HCT116 (cell line): Measurements from ENCODE around the gene ABHD17C. TPM values are rescaled to one million over a fixed set of nuclear protein-coding genes. Genes with fewer than 3 reads are reported as not detected.

ENCODE experiments used
- ATAC-seq: fragments of 200-7000 bp; cut with Tn5 transposase; 2 replicates; pipeline ENCODE4 v1.9.1; 2020; ENCODE audit warnings: mild to moderate bottlenecking, moderate library complexity
- BruUV-seq: library from RNA; stranded (reverse); fragments of 400-500 nt; replicated peaks from 2 replicates; lab custom pipeline; 2021; lab: Mats Ljungman, UMichigan
- CTCF ChIA-PET: fragments of 300-600 bp; sonication (Branson Sonifier 250); formaldehyde crosslinking; loops from one replicate; lab custom pipeline; 2021; ENCODE audit warnings: antibody characterized with exemption; lab: Charles Lee
- POLR2A ChIA-PET: fragments of 300-600, 350-600 bp; sonication (Branson Sonifier 250); formaldehyde crosslinking; loops from one replicate; lab custom pipeline; 2021; ENCODE audit warnings: antibody characterized with exemption; lab: Charles Lee
- RAD21 ChIA-PET, 2 experiments: fragments of 300-600 bp; sonication (Branson Sonifier 250); formaldehyde crosslinking; loops; one replicate each; lab custom pipeline; 2023; ENCODE audit warnings: low total read pairs in 2 of 2; ENCODE audit not compliant: uncharacterized antibody in 2 of 2, unreplicated experiment in 2 of 2, low non-redundant PET in 1 of 2; lab: Charles Lee
- DNase-seq: peaks from one replicate; pipeline ENCODE4 v3.0.0-alpha.2; 2010; ENCODE audit warnings: low read depth, low spot score
- H2AFZ ChIP-seq: fragments of 200-600 bp; shearing (Covaris generic), sonication (generic); 2 replicates; pipeline ENCODE4 v1.6.1; 2017; ENCODE audit warnings: low read depth, mixed run types, mixed read lengths, antibody characterized with exemption, low read length; ENCODE audit not compliant: poor library complexity, severe bottlenecking
- H3K27ac ChIP-seq: 2 replicates; pipeline ENCODE4 v1.5.1; 2012; ENCODE audit warnings: low read depth, low read length
- H3K27me3 ChIP-seq: fragments of 200-600 bp; sonication (generic); 2 replicates; pipeline ENCODE4 v1.6.1; 2016; ENCODE audit warnings: mixed run types, low read length, mixed read lengths; ENCODE audit not compliant: insufficient read depth
- H3K36me3 ChIP-seq, 2 experiments: fragments of 200-500 bp in 1 of 2; fragments of 200-600 bp in 1 of 2; sonication (Bioruptor generic) in 1 of 2; sonication (generic) in 1 of 2; 2 replicates each; pipeline versions ENCODE4 v1.5.1 to v1.6.1; 2014 to 2016; ENCODE audit warnings: low read length in 2 of 2, inconsistent platforms in 1 of 2, mixed read lengths in 1 of 2, mixed run types in 1 of 2; ENCODE audit not compliant: insufficient read depth in 2 of 2, control insufficient read depth in 1 of 2
- H3K4me1 ChIP-seq, 2 experiments: fragments of 200-600 bp in 1 of 2; sonication (generic) in 1 of 2; 2 replicates each; pipeline versions ENCODE4 v1.5.1 to v1.6.1; 2012 to 2017; ENCODE audit warnings: low read length in 2 of 2, inconsistent platforms in 1 of 2, mild to moderate bottlenecking in 1 of 2, mixed read lengths in 1 of 2, mixed run types in 1 of 2, moderate library complexity in 1 of 2; ENCODE audit not compliant: insufficient read depth in 2 of 2, control insufficient read depth in 1 of 2
- H3K4me2 ChIP-seq: fragments of 200-600 bp; sonication (generic); 2 replicates; pipeline ENCODE4 v1.6.1; 2017; ENCODE audit warnings: mixed run types, low read length, mixed read lengths
- H3K4me3 ChIP-seq, 2 experiments: fragments of 200-600 bp in 1 of 2; sonication (generic) in 1 of 2; replicated peaks in 1 of 2; 2 replicates each; pipeline ENCODE4 v1.5.1; 2011 to 2016; ENCODE audit warnings: low read length in 2 of 2, control low read depth in 1 of 2, low read depth in 1 of 2, mild to moderate bottlenecking in 1 of 2, mixed read lengths in 1 of 2, mixed run types in 1 of 2
- H3K79me2 ChIP-seq: fragments of 200-600 bp; sonication (generic); 2 replicates; pipeline ENCODE4 v1.6.1; 2017; ENCODE audit warnings: mild to moderate bottlenecking, mixed run types, low read length, moderate library complexity, mixed read lengths; ENCODE audit not compliant: insufficient read depth
- H3K9ac ChIP-seq: fragments of 200-600 bp; sonication (generic); 2 replicates; pipeline ENCODE4 v1.6.1; 2016; ENCODE audit warnings: low read length, mixed read lengths
- H3K9me2 ChIP-seq: fragments of 200-600 bp; sonication (generic), shearing (Covaris generic); 2 replicates; pipeline ENCODE4 v1.6.1; 2017; ENCODE audit warnings: mixed run types, mild to moderate bottlenecking, moderate library complexity; ENCODE audit not compliant: insufficient read depth
- H3K9me3 ChIP-seq, 2 experiments: fragments of 200-500 bp in 1 of 2; fragments of 200-600 bp in 1 of 2; sonication (Bioruptor generic) in 1 of 2; sonication (generic) in 1 of 2; 2 replicates each; pipeline ENCODE4 v1.6.1; 2014 to 2017; ENCODE audit warnings: low read length in 2 of 2, mixed read lengths in 2 of 2, inconsistent platforms in 1 of 2, low read depth in 1 of 2, mild to moderate bottlenecking in 1 of 2, mixed run types in 1 of 2, moderate library complexity in 1 of 2; ENCODE audit not compliant: control insufficient read depth in 1 of 2, insufficient read depth in 1 of 2
- H4K20me1 ChIP-seq: fragments of 200-600 bp; sonication (generic), shearing (Covaris generic); 2 replicates; pipeline ENCODE4 v1.6.1; 2017; ENCODE audit warnings: mixed run types, mild to moderate bottlenecking, moderate library complexity; ENCODE audit not compliant: insufficient read depth
- ATF3 ChIP-seq: IDR thresholded peaks from 2 replicates; pipeline ENCODE4 v1.6.1; 2012
- CBX3 ChIP-seq: IDR thresholded peaks from 2 replicates; pipeline ENCODE4 v1.6.1; 2012; ENCODE audit warnings: low read depth
- CTCF ChIP-seq, 3 experiments: fragments of 200-600 bp in 1 of 3; sonication (generic) in 1 of 3; IDR thresholded peaks in 2 of 3; conservative IDR thresholded peaks in 1 of 3; 2 replicates each; pipeline ENCODE4 v1.5.1; 2012 to 2017; ENCODE audit warnings: low read depth in 2 of 3, low read length in 2 of 3, antibody characterized with exemption in 1 of 3, borderline replicate concordance in 1 of 3, control low read depth in 1 of 3, mild to moderate bottlenecking in 1 of 3, mixed read lengths in 1 of 3, mixed run types in 1 of 3, moderate library complexity in 1 of 3; ENCODE audit not compliant: insufficient read depth in 1 of 3
- EGR1 ChIP-seq: IDR thresholded peaks from 2 replicates; pipeline ENCODE4 v1.6.1; 2012; ENCODE audit warnings: low read depth
- ELF1 ChIP-seq: IDR thresholded peaks from 2 replicates; pipeline ENCODE4 v1.6.1; 2012; ENCODE audit warnings: low read depth, borderline replicate concordance
- EZH2phosphoT487 ChIP-seq: fragments of 200-600 bp; IDR thresholded peaks from 2 replicates; pipeline ENCODE4 v1.6.1; 2018; ENCODE audit warnings: antibody characterized with exemption, borderline replicate concordance
- FOSL1 ChIP-seq: IDR thresholded peaks from 2 replicates; pipeline ENCODE4 v1.6.1; 2012; ENCODE audit warnings: low read depth
- JUND ChIP-seq: IDR thresholded peaks from 2 replicates; pipeline ENCODE4 v1.6.1; 2012
- POLR2A ChIP-seq: IDR thresholded peaks from 2 replicates; pipeline ENCODE4 v1.7.0; 2011; ENCODE audit warnings: borderline replicate concordance; ENCODE audit not compliant: insufficient read depth, insufficient read length; ENCODE audit errors: extremely low read depth
- RAD21 ChIP-seq: IDR thresholded peaks from 2 replicates; pipeline ENCODE4 v1.6.1; 2012; ENCODE audit warnings: low read depth, mild to moderate bottlenecking
- SIN3A ChIP-seq: IDR thresholded peaks from 2 replicates; pipeline ENCODE4 v1.6.1; 2012; ENCODE audit warnings: low read depth
- SRF ChIP-seq: IDR thresholded peaks from 2 replicates; pipeline ENCODE4 v1.6.1; 2012; ENCODE audit warnings: low read depth
- YY1 ChIP-seq: IDR thresholded peaks from 2 replicates; pipeline ENCODE4 v1.6.1; 2011; ENCODE audit warnings: low read length, low read depth, moderate library complexity, mild to moderate bottlenecking; ENCODE audit not compliant: insufficient replicate concordance; ENCODE audit errors: extremely low read depth
- ZBTB33 ChIP-seq: IDR thresholded peaks from 2 replicates; pipeline ENCODE4 v1.6.1; 2011; ENCODE audit warnings: mild to moderate bottlenecking, low read length, moderate library complexity; ENCODE audit not compliant: insufficient replicate concordance; ENCODE audit errors: extremely low read depth
- ZFX ChIP-seq: fragments of 450-650 bp; IDR thresholded peaks from 2 replicates; pipeline ENCODE4 v1.6.1; 2017
- ZNF274 ChIP-seq: fragments of 200-500 bp; sonication (Bioruptor generic); IDR thresholded peaks from 2 replicates; pipeline ENCODE4 v1.6.1; 2014; ENCODE audit warnings: mild to moderate bottlenecking, low read depth, low read length, inconsistent platforms
- intact Hi-C: fragments of 100-400 bp; cut with micrococcal nuclease; formaldehyde crosslinking; loops from 2 replicates; pipeline ENCODE4 v1.10.0; 2022
- total RNA-seq: library from RNA; stranded (reverse); gene quantifications from one replicate; pipeline ENCODE4 v1.2.1, GENCODE V29; 2021; ENCODE audit not compliant: unreplicated experiment

Gene ABHD17C
- total RNA-seq, 1 experiment from 2014 or later = 27.9 TPM

- H3K4me1 ChIP-seq = no peaks in the 10 kb centered on the region
- CTCF ChIA-PET = no interaction called here
- H3K4me2 ChIP-seq = no peak overlapping the region
- intact Hi-C loops = no loop called here
- no peaks in the 10 kb centered on the region for H3K79me2 ChIP-seq
- no peaks in the 10 kb centered on the region for H4K20me1 ChIP-seq
- ATAC-seq = no peak
- no peaks in the 10 kb centered on the region for H3K27me3 ChIP-seq
- H3K36me3 ChIP-seq = no peaks in the 10 kb centered on the region
- no peak for DNase-seq
- no peaks in the 10 kb centered on the region for H3K9me3 ChIP-seq
- BruUV-seq = no TSS peak
- RAD21 ChIA-PET = no interaction called here
- POLR2A ChIA-PET = no interaction called here
- H2AFZ ChIP-seq = no peak overlapping the region
- H3K27ac ChIP-seq = no peak overlapping the region
- H3K4me3 ChIP-seq = no peak overlapping the region
- TF ChIP-seq EGR1 (no peak), CBX3 (no peak), EZH2phosphoT487 (no peak), JUND (no peak), POLR2A (no peak), CTCF (IDR thresholded peaks at IDR 0.05 in 2 of 3, conservative IDR thresholded peaks at IDR 0.05 in 1 of 3; ENCODE audit: borderline replicate concordance in 1 of 3, insufficient read depth in 1 of 3, low read depth in 2 of 3, low read length in 2 of 3) (no peak), ATF3 (no peak), ELF1 (no peak)
- H3K9ac ChIP-seq = no peak overlapping the region
- H3K9me2 ChIP-seq = no peaks in the 10 kb centered on the region
These were observed 9.5 kb upstream of the ABHD17C start for GRCh38 chr15:80685628-80686027.

GRCh38 chr15:80689294-80689693, 5.8 kb upstream of the ABHD17C start:
- CTCF ChIA-PET = no interaction called here
- TF ChIP-seq ATF3 = no peak
- no peak for TF ChIP-seq ZFX
- no peak for TF ChIP-seq YY1
- no peak for TF ChIP-seq ZNF274
- TF ChIP-seq SIN3A = no peak
- no peak for TF ChIP-seq EGR1
- TF ChIP-seq ZBTB33 = no peak
- TF ChIP-seq SRF = no peak
- no peak for TF ChIP-seq FOSL1
- TF ChIP-seq RAD21 = no peak

More at GRCh38 chr15:80689294-80689693, 5.8 kb upstream of the ABHD17C start:
- Histone ChIP-seq H3K4me3 (no peak overlapping the region), H3K4me2 (no peak overlapping the region), H4K20me1 (no peaks in the 10 kb centered on the region), H3K4me1 (peaks cover 0 to 4% of the 10 kb centered on the region in 2 experiments; a peak in 2 of 4 replicates), H3K9me2 (no peaks in the 10 kb centered on the region), H3K79me2 (no peaks in the 10 kb centered on the region), H3K9ac (no peak overlapping the region), H3K27ac (no peak overlapping the region), H3K36me3 (no peaks in the 10 kb centered on the region), H2AFZ (no peak overlapping the region), H3K27me3 (no peaks in the 10 kb centered on the region), H3K9me3 (no peaks in the 10 kb centered on the region)
- POLR2A ChIA-PET = no interaction called here
- RAD21 ChIA-PET = no interaction called here
- ATAC-seq (no peak), DNase-seq (no peak)
- intact Hi-C loops = no loop called here
- BruUV-seq = no TSS peak
